ENCODE data around the gene LIMA1.

- TF ChIP-seq POLR2AphosphoS5 (IDR thresholded peaks at IDR 0.05; ENCODE audit: borderline replicate concordance, low read depth, low read length), result no peak
- TF ChIP-seq EZH2 (IDR thresholded peaks at IDR 0.05), result no peak
- TF ChIP-seq FOXP2 (optimal IDR thresholded peaks at IDR 0.05; ENCODE audit: control extremely low read depth, extremely low read length, insufficient read depth), result no peak
Measured at GRCh38 chr12:50201987-50202521, 81.3 kb downstream of the LIMA1 start.

Measured in SK-N-MC (cell line).